IPS DF 6.9 (cell line): Measurements from ENCODE around the gene TRMT2A.

Source experiments
- DNase-seq: peaks from one replicate; pipeline ENCODE4 v3.0.0-alpha.2; 2013; ENCODE audit warnings: low read depth, low spot score
- H3K27ac ChIP-seq: one replicate; pipeline ENCODE4 v1.5.1; 2013; ENCODE audit warnings: low read length, control low read depth
- H3K27me3 ChIP-seq: 2 replicates; pipeline ENCODE4 v1.6.1; 2013; ENCODE audit warnings: mild to moderate bottlenecking, low read length; ENCODE audit not compliant: control insufficient read depth, insufficient read depth
- H3K36me3 ChIP-seq: 2 replicates; pipeline ENCODE4 v1.6.1; 2013; ENCODE audit warnings: low read length; ENCODE audit not compliant: control insufficient read depth, insufficient read depth
- H3K4me1 ChIP-seq: 2 replicates; pipeline ENCODE4 v1.6.1; 2013; ENCODE audit warnings: low read length; ENCODE audit not compliant: control insufficient read depth, insufficient read depth
- H3K4me3 ChIP-seq: 2 replicates; pipeline ENCODE4 v1.5.1; 2013; ENCODE audit warnings: mild to moderate bottlenecking, low read length
- H3K9me3 ChIP-seq: 2 replicates; pipeline ENCODE4 v1.6.1; 2013; ENCODE audit warnings: low read length, inconsistent platforms; ENCODE audit not compliant: control insufficient read depth, insufficient read depth
- WGBS: extraction: QIAGEN DNeasy Blood & Tissue Kit; methylation state at CpG from one replicate; pipeline ENCODE4 v1.1.7; 2013; ENCODE audit warnings: mixed read lengths, missing lambda C conversion rate; ENCODE audit not compliant: insufficient read length, insufficient coverage; 5-methylcytosine and 5-hydroxymethylcytosine counted together

The TRMT2A gene

GRCh38 chr22:20089226-20089976 lies 27.6 kb downstream of the TRMT2A start:
- H3K27ac ChIP-seq: no peak overlapping the region
- H3K4me1 ChIP-seq: no peaks in the 10 kb centered on the region
- no peak overlapping the region for H3K4me3 ChIP-seq
- no peak for DNase-seq
- no peaks in the 10 kb centered on the region for H3K9me3 ChIP-seq
- WGBS: no CpG with 5 or more reads among the region's 17 CpGs
- H3K27me3 ChIP-seq: no peaks in the 10 kb centered on the region
- peaks cover 80% of the 10 kb centered on the region for H3K36me3 ChIP-seq

- Histone ChIP-seq H3K4me1 (peaks cover 1% of the 10 kb centered on the region; the same call in 1 of the 2 replicates), H3K27ac (no peak overlapping the region), H3K4me3 (no peak overlapping the region), H3K27me3 (no peaks in the 10 kb centered on the region), H3K36me3 (peaks cover 69% of the 10 kb centered on the region), H3K9me3 (no peaks in the 10 kb centered on the region)
- WGBS: no CpG with 5 or more reads among the region's 8 CpGs
- no peak for DNase-seq
These were observed 28.8 kb downstream of the TRMT2A start for GRCh38 chr22:20088263-20088648.

- no peaks in the 10 kb centered on the region for H3K27me3 ChIP-seq
- peaks cover 1% of the 10 kb centered on the region; the same call in 1 of the 2 replicates for H3K4me1 ChIP-seq
- peaks cover 66% of the 10 kb centered on the region for H3K36me3 ChIP-seq
- no peak for DNase-seq
- H3K27ac ChIP-seq: no peak overlapping the region
- no peak overlapping the region for H3K4me3 ChIP-seq
- no peaks in the 10 kb centered on the region for H3K9me3 ChIP-seq
- no CpG with 5 or more reads among the region's 14 CpGs for WGBS
These were observed 29.4 kb downstream of the TRMT2A start for GRCh38 chr22:20087319-20088262.

- Histone ChIP-seq H3K4me3 (no peak overlapping the region), H3K4me1 (peaks cover 1% of the 10 kb centered on the region; the same call in 1 of the 2 replicates), H3K27ac (no peak overlapping the region), H3K36me3 (peaks cover 58% of the 10 kb centered on the region), H3K27me3 (no peaks in the 10 kb centered on the region), H3K9me3 (no peaks in the 10 kb centered on the region)
- WGBS: no CpG with 5 or more reads among the region's 5 CpGs
- DNase-seq: no peak
These were observed 30.3 kb downstream of the TRMT2A start for GRCh38 chr22:20086763-20087162.

- WGBS: no CpG with 5 or more reads among the region's 24 CpGs
- Histone ChIP-seq H3K27ac (no peak overlapping the region), H3K36me3 (peaks cover 51% of the 10 kb centered on the region), H3K4me3 (no peak overlapping the region), H3K4me1 (peaks cover 1% of the 10 kb centered on the region; the same call in 1 of the 2 replicates), H3K9me3 (no peaks in the 10 kb centered on the region), H3K27me3 (no peaks in the 10 kb centered on the region)
- DNase-seq: no peak
These were observed 30.9 kb downstream of the TRMT2A start for GRCh38 chr22:20086101-20086599.

- Histone ChIP-seq H3K4me3 (no peak overlapping the region), H3K36me3 (peaks cover 47% of the 10 kb centered on the region), H3K4me1 (peaks cover 1% of the 10 kb centered on the region; the same call in 1 of the 2 replicates), H3K9me3 (no peaks in the 10 kb centered on the region), H3K27ac (no peak overlapping the region), H3K27me3 (no peaks in the 10 kb centered on the region)
- WGBS: no CpG with 5 or more reads among the region's 20 CpGs
- DNase-seq: no peak
These were observed 31.4 kb downstream of the TRMT2A start for GRCh38 chr22:20085651-20086050.

GRCh38 chr22:20084547-20085413 lies 32.2 kb downstream of the TRMT2A start:
- Histone ChIP-seq H3K27ac (no peak overlapping the region), H3K4me3 (no peak overlapping the region), H3K27me3 (no peaks in the 10 kb centered on the region), H3K36me3 (peaks cover 39% of the 10 kb centered on the region), H3K4me1 (peaks cover 1% of the 10 kb centered on the region; the same call in 1 of the 2 replicates), H3K9me3 (no peaks in the 10 kb centered on the region)
- DNase-seq: no peak
- WGBS: no CpG with 5 or more reads among the region's 23 CpGs

GRCh38 chr22:20083891-20084546 lies 33.0 kb downstream of the TRMT2A start:
- Histone ChIP-seq H3K4me1 (peaks cover 1% of the 10 kb centered on the region; the same call in 1 of the 2 replicates), H3K9me3 (no peaks in the 10 kb centered on the region), H3K36me3 (peaks cover 31% of the 10 kb centered on the region), H3K27ac (no peak overlapping the region), H3K27me3 (no peaks in the 10 kb centered on the region), H3K4me3 (no peak overlapping the region)
- no CpG with 5 or more reads among the region's 10 CpGs for WGBS
- DNase-seq: no peak

GRCh38 chr22:20083157-20083890 lies 33.7 kb downstream of the TRMT2A start:
- no peaks in the 10 kb centered on the region for H3K27me3 ChIP-seq
- no peak for DNase-seq
- H3K4me3 ChIP-seq: no peak overlapping the region
- H3K36me3 ChIP-seq: peaks cover 24% of the 10 kb centered on the region
- H3K4me1 ChIP-seq: peaks cover 1% of the 10 kb centered on the region; the same call in 1 of the 2 replicates
- no CpG with 5 or more reads among the region's 10 CpGs for WGBS
- H3K27ac ChIP-seq: no peak overlapping the region
- no peaks in the 10 kb centered on the region for H3K9me3 ChIP-seq
